Stimulated activated CD4-positive, alpha-beta T cell treated with anti-CD3 and anti-CD28 coated beads, Interleukin-4, amount 100 ng/mL, for 1 hour (primary cell): ENCODE measurements around the gene NCEH1.
"Not testable (repeated sequence)": the region's sequence is repeated elsewhere in the genome, so short reads cannot be mapped to it uniquely, and the experiment has no call there.

ENCODE experiments used
- DNase-seq: peaks from one replicate; pipeline ENCODE4 v3.0.0-alpha.2; 2020

Gene NCEH1, protein sequence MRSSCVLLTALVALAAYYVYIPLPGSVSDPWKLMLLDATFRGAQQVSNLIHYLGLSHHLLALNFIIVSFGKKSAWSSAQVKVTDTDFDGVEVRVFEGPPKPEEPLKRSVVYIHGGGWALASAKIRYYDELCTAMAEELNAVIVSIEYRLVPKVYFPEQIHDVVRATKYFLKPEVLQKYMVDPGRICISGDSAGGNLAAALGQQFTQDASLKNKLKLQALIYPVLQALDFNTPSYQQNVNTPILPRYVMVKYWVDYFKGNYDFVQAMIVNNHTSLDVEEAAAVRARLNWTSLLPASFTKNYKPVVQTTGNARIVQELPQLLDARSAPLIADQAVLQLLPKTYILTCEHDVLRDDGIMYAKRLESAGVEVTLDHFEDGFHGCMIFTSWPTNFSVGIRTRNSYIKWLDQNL

DNA sequence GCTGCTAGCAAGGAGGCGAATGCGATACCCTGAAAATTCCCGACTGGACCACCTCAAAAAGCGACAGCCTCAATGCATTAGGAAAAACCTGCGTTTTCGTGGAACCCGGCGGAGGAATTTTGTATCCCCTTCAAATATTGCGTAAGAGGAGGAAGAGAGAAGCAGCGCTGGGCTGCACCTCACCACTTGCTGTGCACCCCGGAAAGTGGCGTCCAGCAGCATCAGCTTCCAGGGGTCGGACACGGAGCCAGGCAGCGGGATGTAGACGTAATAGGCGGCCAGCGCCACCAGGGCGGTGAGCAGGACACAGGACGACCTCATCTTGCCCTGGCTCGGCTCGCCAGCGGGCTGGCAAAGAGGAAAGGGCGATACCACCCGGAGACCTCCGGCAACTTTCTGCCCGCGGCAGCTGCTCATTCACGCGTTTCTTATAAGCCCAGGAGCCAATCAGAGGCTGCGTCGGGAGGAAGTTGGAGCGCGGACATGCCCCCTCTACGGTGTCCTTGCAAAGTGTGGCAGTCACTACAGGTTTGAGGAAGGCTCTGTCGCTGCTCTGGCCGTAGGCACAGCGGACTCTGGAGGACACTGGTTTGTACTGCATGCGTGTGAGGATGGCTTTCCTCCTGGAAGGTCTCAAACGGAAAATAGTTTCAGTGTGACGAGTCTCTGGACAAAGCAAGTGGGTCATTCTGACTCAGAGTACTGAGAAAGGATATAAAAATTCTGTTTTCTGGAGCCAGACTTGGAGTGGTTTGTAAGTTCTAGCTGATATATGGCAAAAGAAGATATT lies at the start of gene NCEH1:
Gene NCEH1, minus strand, starts transcription at position 404 of the 790 bp plus-strand sequence. Its CDS starts 83 bp downstream, at position 321.
- DNase-seq = peak; percentile 64

DNA sequence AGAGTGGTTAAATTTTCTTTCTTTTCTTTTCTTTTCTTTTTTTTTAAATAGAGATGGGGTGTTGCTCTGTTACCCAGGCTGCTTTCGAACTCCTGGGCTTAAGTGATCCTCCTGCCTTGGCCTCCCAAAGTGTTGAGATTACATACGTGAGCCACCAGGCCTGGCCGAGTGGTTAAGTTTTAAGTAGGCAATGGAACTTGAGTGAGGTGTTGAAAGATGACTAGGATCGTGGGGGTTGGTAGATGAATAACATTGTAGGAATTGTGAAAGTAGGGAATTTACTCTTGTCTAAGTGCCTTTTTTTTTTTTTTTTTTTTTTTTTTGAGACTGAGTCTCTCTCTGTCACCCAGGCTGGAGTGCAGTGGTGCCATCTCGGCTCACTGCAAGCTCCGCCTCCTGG lies 49.5 kb upstream of the NCEH1 start:
- not testable (repeated sequence) for DNase-seq

DNA sequence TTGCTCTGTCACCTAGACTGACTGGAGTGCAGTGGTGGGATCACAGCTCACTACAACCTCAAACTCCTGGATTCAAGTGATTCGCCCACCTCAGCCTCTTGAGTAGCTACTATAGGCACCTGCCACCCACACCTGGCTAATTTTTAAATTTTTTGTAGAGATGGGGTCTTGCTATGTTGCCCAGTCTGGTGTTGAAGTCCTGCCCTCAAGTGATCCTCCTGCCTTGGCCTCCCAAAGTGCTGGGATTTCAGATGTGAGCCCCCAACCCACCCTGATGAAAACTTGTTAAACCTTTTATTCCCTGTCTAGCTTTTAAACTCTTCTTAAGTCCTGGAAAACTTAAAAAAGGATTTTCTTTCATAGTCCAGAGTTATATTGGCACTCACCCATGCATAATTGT lies 42.3 kb upstream of the NCEH1 start:
- DNase-seq = no peak

DNA sequence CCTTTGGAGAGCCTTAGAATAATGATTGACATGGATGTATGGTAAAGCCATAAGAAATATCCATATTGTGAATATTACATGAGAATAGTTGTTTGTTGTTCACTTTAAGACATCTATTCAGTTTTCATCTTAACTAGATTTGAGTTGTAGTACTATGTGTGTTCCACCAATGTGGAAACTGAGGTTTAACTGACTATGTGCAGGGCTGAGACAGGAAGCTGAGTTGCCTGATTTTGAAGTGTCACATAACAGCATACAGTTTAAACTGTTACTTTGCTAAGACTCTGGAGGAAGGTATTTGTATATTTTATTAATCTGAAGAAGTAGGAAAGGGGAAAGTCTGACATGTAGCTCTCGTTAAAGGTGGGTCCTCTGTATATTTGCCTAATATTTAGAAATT lies 41.8 kb upstream of the NCEH1 start:
- DNase-seq = no peak

DNA sequence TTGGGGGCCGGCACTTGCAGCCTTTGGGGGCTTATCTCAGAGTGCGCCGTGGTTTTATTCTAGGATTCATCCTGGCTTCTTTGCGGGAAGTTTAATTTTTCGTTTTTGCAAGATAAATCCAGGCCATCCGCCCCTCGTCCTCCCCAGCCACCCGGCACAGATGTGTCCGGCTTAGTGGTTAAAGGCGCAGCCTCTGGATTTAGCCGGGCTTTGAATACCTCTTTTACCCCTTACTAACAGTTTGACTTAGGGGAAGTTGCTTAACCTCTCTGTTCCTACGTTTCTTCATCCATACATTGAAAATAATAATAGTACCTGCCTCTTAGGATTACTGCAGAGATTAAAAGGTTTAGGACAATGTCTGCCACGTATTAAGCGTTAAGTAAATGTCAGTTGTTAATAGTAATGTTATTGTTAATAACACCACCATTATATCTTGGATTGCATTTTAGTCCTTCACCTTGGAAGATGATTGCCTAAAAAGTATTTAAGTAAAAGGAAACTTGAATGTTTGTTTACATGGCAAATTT lies 40.4 kb upstream of the NCEH1 start:
- DNase-seq = no peak

DNA sequence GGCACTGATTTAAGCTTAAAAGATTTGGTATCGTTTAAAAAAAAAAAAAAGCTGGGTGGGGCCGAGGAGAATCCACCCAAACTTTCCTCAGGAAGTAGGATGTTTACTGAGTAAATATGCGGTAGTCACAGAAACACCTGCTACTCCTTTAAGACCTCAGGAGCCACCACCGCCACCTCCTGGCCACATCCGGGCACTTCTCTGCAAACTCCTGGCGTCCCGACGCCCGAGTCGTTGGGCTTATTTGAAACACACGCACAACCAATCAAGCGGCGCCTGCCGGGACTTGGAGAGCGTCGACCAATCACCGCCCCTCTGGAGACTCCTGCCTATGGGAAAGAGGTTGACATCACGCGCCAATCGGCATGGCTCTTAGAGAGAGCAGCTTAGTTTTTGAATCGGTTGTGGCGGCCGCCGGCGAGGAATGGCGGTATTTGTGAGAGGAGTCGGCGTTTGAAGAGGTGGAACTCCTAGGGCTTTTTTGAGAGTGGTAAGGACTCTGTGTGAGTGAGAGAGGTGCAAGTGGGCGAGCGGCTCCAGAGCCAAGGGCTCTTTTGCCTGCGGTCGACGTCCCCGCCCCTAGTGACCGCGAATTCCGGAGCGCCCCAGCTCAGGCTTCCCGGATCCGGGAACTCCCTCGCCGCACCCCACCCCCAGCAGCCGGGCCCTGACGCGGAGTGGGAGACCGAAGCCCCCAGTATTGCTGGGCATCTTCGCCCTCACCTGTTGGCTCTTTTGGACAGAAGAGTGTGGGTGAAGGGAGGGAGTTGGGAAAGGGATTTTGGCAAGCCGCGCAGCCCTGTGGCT lies 39.7 kb upstream of the NCEH1 start, which contains the start of gene ECT2:
Gene ECT2, plus strand, starts transcription at position 359 of the 807 bp plus-strand sequence. CDS start 3,805 bp downstream, outside the sequence.
- peak; percentile 95 for DNase-seq

DNA sequence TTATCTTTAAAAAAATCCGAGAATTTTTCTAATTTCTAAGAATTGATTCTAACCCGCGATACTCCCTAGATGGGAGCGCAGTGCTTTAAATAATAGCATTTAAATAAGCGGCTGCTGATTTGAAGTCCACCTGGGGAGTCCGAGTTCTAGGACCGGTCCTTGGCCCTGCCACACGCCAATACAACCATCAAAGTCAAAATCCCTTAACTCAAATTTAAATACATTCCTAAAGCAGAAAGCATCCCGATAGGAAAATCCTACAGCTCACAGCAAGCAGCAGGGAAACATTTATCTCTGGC lies 39.2 kb upstream of the NCEH1 start:
- no peak for DNase-seq

DNA sequence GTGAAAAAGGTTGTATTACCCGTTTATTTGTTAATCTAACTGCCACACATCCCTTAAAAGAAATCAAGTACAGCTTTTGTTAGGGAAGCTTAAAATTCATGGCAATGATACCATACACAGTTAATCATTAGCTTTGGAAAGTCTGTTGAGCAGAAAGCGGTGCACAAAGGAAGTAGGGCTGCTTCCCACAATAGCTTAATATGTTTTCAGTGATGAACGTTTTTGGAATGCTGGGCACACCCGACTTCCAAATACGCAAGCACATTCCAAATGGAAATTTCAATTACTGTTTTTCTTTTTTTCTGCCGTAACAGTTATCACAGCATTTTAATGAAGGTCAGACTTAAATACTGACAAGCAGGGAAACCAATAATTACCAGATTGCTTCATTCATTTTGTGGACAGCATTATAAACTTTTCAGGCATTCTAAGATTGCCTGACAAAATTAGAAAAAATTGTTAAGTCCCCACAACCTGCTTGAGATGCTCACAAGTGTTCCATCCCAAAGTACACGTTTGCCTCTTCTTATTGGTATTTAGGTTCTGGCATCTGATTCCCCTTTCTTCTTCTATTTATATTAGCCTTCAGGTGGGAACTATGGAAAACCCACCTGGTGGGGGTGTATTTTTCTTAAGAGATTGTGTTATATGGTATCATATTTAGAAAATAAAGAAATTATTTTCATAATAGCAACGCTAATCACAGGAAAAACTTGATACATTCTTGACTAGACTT lies 38.5 kb upstream of the NCEH1 start:
- DNase-seq = no peak

DNA sequence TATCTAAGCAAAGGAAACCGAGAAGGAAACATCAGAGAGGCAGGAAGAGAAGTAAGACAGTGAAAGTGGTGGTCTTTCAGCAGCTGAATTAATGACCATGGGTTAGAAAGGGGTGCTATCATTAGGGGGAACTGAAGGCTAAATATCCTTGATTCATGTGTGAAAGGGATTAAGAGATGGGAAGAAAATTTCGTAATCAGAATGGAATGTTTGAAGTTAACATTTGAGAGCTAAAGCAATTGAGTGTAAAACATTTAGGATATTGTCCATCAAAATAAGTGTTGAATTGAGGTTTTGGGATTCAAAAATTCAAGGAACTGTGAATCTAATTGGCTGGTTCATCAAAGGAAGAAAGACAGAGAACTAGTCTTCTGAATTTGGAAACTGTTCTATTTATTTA lies 35.6 kb upstream of the NCEH1 start:
- DNase-seq = no peak

DNA sequence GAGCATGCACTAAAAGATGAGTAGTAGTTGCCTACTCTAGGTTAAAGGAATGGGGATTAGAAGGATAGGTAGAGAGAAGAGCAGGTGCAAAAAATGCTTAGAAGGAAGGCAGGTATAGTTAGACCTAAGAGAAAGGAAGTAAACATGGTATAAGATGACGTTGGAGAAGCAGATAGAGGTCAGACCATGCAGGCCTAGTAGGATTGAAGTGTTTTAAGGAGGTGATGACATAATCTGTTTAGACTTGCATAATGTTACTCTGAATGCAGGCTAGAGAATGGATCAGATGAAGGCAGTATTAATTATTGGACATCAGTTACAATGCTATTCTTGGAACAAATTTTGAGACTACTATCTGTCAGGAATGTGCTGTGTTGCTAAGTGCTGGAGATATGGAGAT lies 28.6 kb upstream of the NCEH1 start:
- DNase-seq = no peak

DNA sequence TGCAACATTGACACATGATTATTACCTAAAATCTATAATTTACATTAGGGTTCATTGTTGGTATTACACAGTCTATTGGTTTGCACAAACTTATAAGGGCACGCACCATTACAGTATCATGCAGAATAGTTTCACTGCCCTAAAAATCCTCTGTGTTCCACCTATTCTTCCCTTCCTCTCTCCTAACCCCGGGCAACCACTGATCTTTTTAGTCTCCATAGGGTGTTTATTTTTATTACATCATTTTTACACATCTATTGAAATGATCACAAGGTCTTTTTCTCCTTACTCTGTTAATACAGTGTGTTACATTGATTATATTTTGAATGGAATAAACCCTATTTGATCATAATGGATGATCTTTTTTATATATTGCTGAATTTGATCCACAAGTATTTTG lies 24.1 kb upstream of the NCEH1 start:
- DNase-seq = no peak

DNA sequence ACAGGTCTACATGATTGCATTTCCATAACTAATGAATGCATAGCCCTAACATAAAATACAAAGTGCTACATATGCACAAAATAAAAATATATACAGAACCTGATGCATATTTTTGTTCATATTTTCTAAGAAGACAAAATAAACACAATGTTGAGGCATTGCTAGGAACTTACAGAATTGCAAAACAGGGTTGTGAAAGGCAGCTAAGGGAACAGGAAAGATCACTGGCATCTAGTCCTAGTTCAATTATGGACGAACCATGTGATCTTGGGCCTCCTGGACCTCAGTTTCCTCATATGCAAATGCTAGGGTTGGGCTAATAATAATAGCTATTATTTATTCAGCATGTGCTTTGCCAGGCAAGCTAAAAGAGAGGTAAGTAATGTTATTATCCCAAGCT lies 15.5 kb upstream of the NCEH1 start:
- no peak for DNase-seq

DNA sequence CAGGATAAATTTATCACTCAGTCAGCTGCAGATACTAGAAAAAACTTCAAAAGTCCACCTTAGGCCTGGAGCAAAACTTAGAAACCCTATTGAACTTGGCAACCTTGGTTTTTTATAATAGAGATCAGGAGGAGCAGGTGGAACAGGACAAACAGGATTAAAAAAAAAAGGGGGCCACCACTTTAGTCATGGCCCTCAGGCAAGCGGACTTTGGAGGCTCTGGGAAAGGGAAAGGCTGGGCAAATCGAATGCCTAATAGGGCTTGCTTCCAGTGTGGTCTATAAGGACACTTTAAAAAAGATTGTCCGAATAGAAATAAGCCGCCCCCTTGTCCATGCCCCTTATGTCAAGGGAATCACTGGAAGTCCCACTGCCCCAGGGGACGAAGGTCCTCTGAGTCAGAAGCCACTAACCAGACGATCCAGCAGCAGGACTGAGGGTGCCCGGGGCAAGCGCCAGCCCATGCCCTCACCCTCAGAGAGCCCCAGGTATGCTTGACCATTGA lies 11.7 kb upstream of the NCEH1 start:
- not testable (repeated sequence) for DNase-seq

DNA sequence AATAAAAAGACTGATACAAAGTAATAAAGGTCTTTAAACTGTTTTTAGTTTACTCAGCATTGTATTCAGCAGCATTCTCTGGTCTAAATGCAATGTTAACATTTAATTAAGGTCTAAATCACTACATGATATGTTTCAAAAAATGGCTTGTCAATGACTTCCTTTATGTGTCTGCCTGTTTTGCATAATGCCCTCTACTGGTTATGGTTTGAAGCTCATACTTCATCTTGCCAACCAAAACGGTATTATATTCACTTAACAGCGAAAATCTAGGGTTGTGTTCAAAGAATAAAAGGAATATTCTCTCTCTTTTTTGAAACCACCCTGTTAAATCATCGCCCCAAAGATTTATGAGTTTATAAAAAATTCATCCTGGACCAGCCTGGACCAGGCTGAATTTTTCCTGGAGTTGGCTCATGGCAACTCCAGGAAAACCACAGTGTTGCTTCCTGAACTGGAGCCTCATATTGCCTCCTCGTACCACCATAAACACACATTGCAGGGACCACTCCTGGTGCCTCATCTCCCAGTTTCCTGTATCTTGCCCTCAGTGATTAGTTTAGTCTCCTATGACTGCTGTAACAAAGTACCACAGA lies 6.7 kb upstream of the NCEH1 start:
- no peak for DNase-seq

DNA sequence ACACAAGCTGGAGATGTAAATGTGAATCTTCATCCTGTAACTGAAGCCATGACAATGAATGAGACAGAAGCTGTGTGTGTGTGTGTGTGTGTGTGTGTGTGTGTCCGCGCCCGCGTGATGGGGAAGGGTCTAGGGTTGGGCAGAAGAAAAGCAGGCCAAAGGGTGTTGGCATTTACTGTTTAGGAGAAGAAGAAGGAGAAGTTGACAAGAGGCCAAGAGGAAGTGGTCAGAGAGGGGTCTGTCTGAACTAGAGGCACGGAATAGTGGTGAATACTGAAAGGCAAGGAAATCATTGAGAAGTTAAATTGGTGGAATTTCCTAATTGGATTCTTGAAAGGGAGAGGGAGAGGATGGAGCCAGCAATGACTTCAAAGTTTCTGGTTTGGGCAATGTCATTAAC lies 5.6 kb upstream of the NCEH1 start:
- DNase-seq = no peak

DNA sequence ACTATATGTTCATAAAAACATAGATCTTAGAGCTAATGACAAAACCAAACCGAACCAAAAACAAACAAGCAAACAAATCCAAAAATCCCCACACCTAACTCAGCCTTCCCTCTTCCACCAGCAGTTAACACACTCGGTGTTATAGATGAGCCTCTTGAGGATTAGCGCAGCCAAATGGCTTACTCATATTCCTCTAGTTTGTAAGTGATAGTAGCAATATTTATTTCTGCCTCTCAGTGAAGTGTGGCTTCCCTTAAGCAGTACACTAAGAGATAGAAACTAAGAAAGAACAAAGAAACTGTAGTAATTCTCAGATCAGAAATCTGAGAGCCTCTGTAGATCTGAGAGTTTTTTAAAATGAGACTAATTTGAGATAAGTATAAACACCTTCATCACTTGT lies 2.4 kb upstream of the NCEH1 start:
- no peak for DNase-seq

DNA sequence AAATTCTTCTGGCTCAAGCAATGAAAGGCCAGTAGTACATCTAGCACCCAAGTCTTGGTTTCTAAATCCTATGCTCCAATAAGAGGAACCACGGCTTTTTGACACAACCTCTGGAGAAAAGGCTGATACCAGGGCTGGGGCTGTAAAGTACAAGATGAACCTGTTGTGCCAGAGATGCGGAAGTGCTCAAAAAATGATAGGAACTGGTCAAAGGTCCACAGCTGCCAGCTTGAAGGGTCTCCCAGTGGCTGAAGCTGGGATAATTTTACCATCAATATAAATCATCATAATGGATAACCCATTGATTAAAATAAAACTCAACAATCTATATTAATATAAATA lies 558 bp upstream of the NCEH1 start:
- no peak for DNase-seq

DNA sequence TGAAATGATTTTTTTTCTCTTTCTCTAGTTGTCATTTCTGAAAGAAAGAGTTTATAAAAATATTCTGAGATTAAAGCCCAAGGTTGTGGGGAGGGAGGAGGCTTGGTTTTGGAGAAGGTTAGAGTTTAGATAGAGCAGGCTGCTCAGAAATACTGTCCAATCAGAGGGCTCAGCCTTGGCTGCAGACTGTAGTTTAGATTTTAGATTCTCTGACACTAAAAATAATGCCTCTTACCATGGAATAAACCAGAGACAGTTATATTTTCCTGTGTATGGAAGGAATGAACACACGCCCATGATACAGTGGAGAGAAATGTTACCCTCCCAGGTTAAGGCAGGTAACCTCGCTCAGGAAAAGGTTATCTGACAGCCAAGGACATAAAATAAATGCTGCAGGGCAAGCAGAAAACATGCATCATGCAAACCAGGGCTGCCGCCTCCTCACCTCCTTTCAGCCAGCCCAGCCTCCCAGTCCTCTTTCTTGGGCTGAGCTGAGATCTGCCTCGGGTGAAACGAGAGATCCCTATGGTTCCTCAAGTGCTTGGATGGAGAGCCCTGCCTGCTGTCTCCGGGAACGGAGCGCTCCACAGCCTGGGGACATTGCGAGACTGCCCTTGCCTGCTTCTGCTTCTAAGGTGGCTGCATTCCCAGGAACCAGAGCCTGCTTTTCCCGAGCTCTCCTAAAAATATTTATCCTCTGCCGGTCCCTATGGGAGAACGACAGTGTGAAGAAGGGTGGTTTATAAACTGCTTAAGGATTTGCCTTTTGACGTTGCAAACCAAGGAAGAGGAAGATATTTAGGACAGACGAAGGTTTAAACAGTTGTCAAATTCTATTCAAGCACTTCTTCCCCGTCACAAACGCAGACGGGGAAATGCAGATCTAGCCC lies 848 bp downstream of the NCEH1 start:
- peak; percentile 6 for DNase-seq

DNA sequence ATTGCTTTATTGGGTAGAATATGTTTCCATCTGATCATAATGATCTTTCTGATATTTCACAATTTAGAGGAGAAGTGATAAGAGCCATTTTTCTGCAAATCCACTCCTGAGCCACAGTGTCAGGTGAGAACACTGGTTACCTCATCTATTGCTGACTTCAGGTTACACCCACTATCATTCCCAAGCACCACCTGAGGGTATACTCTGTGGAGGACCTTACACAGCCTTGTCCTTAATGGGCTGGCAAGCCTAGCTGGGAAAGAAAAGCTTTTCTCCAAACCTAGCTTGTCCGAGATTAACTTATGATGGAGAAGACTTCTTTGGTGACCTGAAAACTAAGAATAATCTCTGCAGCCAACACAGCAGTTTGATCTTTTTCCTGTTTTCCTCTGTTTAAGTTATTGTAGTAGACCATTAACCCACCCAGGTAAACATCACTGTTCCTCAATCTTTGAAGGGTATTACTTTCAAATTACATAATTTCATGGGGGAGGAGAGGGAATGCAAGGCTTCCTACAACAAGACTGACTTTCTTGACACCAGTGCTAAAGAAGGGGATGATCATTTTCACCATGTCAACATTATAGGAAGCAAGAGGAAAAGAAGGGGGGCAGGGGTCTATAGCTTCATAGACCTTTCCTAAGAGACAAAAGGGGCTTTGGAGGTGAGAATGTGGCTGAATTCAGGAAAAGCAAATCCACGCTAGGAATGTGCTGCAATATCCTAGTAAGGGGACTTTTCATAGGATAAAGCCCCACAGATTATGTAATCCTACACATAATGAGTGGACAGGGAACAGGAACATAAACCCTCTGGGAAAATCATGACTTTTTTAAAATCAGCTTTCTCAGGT lies 1.7 kb downstream of the NCEH1 start:
- no peak for DNase-seq

DNA sequence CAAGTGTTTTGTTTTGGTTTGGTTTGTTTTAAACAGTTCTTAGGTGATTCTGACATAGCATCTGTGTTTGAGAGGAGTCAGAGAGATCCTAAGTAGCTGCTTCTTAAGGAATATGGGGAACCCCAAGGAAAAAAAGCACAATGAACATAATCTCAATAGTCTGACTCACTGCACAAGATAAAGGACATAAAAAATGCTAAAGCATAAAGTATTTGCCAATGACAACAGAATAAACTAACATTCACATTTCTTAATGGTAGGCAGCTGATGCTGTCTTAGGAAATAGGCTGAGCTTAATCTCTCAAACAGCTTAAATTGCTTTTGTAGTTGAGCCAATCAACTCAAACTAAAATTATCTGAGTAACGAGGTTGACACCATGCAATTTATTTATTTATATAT lies 2.9 kb downstream of the NCEH1 start:
- DNase-seq = no peak
